Islet of Langerhans (tissue), 1 donor: ENCODE data around the gene BTLA.
"Not testable (repeated sequence)": the region's sequence is repeated elsewhere in the genome, so short reads cannot be mapped to it uniquely, and the experiment has no call there.

Experiments
- FAIRE-seq: peaks from one replicate; lab custom pipeline; 2011; peaks lifted over from hg19 to GRCh38; lab: Jason Lieb, UNC

Gene BTLA

DNA sequence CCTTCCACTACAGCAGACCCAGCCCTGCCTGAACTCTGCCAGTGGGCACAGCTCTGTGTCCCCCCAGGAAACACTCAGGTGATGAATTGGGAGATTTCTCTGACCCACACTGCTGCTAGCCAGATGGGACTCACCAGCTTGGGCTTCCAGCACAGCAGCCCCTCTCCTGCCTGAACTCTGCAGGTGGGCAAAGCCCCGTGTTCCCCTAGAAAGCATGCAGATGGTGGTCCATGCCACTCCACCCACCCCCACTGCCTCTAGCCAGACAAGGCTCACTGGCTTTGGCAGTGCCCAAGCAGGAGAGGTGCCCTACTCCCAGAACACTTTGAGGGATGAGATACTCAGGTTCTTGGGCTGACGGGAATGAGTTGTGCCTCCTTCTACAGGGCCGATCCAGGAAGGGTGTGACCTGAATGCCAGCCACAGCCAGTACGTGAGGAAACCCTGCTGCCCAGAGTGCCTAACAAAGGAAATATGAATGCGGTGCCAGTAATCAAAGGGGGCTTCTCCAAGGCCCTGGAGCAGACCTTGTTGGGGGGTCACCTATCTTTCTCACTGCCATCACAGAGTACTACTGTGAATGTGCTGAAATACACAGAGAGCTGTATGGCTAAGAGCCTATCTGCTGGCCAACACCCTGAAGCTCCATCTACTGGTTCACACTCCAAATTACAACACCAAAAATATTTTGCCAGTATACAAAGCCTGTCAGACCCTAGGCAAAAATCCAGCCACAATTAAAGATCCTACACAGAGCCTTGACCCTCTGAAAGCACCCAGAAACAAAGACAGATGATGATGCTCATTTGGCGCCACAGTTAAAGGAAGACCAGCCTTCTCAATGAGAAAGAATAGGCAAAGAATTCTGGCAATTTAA is 61.9 kb downstream of the BTLA start:
- FAIRE-seq, result no peak

DNA sequence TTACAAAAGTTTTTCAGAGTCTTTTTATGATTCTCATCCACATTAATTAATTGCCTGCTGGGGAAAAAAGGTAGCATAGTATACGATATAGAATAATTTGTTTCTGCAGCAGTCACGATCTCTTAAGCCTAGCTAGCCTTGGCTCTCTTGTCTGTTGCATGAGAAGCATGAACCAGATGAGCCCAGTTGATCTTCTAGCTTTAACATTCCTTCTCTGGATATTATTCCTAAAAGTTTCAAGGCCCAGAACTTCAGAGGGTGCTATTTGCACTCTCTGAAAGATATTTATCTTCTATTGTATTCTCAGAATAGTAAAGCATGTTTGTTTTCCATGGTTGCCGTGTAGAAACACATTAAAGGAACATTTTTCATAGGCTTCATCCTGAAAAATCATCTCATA is 69.3 kb downstream of the BTLA start:
- FAIRE-seq, result no peak

DNA sequence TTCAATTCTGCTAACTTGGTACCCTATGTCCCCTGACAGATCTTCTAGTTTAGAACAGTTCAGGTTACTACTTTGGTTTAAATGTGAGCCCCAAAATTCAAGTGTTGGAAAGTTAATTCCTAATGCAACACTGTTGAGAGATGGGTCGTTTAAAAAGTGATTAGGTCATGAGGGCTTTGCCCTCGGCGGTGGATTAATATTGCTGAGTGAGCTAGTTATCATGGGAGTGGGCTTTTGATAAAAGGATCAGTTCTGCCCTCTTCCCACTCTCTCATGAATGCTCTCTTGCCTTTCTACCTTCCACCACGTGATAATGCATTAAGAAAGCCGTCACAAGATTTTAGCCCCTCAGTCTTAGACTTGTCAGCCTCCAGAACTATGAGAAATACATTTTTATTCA is 72.1 kb downstream of the BTLA start:
- FAIRE-seq, result no peak

DNA sequence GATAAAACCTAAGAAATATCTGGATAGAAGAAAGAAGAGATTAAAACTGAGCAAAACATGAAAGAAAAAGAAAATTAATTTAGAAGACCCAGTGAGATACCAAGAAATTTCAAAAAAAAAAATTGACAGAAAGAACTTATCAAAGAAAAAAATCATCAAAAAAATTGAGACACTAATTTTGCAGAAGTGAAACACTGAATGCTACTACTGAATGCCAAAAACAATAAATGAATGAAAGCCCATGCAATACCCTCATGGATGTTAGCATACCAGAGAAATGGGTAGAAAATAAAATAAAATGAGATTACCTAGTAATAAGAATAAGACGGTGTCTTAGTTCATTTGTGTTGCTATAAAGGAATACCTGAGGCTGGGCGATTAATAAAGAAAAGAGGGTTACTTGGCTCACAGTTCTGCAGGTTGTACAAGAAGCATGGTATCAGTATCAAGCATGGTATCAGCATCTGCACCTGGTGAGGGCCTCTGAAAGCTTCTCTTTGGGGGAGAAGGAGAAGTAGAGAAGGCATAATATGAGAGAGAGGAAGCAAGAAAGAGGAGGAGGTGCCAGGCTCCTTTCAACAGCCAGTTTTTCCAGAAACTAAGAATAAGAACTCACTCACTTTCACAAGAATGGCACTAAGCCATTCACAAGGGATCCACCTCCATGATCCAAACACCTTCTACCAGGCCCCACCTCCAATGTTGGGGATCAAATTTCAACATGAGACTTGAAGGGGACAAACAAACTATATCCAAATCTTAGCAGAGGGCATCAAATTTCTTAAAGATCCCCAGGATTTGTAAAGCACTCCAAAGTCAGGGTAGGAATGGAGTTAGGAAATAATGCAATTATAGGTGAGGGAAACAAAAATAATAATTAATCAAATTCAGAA is 73.2 kb downstream of the BTLA start:
- no peak for FAIRE-seq

DNA sequence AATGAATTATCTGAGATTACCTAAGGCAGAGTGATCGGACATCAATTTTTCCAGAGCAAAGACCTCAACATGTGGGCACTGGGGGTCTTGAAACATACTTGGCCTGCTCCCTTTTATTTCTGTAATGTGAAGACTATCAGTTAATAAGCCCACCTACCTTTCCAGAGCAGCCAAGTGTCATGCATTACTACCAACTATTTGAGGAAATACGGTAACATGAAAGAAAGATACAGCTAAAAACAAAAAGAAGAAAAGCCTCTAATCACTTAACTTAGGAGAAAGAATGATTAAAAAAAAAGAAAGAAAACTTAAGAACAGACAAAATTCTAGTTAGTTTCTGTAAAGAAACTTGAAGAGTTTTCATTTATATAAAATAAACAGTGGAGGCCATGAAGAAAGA is 73.9 kb downstream of the BTLA start:
- no peak for FAIRE-seq

DNA sequence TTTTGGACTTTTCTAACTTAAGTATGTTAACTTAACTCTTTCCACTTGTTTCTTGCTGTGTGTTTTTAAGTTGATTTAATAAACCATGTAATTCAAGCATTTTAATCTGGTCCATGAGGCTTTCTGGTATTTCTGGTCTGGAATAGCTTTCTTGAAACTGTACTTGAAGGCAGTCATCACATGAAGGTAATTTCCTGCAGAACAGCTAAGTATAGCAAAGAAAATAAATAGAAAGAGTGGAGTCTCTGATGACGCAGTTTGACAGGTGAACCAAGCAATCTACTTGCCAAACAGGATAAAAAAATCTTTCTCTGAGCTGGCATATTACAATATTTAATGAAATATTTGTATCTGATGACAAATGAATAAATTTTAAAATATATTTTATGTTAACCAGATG is 74.9 kb downstream of the BTLA start:
- no peak for FAIRE-seq

DNA sequence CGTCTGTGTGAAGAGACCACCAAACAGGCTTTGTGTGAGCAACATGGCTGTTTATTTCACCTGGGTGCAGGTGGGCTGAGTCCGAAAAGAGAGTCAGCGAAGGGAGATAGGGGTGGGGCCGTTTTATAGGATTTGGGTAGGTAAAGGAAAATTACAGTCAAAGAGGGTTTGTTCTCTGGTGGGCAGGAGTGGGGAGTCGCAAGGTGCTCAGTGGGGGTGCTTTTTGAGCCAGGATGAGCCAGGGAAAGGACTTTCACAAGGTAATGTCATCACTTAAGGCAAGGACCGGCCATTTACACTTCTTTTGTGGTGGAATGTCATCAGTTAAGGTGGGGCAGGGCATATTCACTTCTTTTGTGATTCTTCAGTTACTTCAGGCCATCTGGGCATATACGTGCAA is 76.4 kb downstream of the BTLA start:
- FAIRE-seq, result not testable (repeated sequence)

DNA sequence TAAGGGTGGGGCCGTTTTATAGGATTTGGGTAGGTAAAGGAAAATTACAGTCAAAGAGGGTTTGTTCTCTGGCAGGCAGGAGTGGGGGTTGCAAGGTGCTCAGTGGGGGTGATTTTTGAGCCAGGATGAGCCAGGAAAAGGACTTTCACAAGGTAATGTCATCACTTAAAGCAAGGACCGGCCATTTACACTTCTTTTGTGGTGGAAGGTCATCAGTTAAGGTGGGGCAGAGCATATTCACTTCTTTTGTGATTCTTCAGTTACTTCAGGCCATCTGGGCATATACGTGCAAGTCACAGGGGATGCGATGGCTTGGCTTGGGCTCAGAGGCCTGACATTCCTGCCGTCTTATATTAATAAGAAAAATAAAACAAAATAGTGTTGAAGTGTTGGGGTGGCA is 80.7 kb downstream of the BTLA start:
- not testable (repeated sequence) for FAIRE-seq

DNA sequence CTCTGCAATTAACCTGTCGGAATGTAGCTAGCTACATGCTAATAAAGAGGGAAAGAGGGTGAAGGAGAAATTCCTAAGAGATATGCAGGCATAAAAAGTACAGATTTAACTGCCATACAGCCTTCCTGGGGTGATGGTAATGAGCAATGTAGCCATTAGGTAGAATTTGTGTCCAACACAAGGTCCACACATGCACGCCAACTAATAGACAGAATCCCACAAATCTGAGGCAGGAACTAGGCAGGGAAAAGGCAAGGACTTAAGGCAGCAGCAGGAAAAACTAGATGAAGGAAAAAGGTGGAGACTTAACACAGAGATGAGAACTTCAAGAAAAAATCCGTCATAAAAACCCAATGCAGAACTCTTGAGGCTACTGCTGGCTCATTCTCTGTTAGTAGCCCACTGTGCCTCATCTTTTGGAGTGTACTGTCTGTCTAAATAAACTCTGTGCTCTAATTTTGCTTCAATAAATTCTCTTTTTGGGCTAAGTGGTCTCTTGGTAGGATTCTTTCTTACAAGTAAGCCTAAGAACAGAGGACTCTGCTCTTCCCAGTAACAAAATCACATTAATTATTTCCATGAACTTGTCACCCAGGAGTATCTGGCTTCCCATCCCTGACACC is 81.5 kb downstream of the BTLA start:
- no peak for FAIRE-seq

DNA sequence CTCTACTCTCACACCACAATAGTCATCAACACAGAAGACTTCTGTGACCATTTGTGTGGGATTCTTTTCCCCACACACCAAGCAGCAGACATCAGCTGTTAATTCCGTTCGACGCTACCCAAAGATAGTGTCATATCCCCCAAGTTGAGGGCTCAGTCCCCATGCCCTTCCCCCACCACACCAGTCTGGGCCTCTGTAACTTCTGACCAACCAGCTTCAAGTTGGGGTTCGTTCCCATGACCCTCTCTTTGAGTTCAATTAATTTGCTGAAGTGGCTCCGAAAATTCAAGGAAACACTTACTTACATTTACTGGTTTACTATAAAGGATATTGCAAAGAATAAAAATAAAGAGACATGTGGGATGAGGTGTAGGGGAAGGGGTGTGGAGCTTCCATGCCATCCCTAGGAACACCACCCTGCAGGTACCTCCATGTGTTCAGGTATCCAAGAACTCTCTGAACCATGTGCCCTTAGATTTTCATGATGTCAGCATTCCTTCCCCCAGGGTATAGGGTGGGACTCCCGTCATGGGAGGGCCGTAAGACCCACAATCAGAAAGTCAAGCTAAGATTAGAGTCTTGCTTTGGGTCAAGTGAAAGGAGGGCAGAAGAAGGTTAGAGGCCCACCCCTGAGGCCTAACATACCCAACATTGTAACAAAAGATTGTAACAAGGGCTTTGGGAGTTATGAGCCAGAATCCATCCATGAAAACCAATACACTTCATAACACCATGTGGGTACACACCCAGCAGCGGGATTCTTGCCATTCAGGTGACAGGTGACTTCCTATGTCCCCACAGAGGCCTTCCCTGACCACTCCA is 82.7 kb downstream of the BTLA start:
- FAIRE-seq, result no peak

DNA sequence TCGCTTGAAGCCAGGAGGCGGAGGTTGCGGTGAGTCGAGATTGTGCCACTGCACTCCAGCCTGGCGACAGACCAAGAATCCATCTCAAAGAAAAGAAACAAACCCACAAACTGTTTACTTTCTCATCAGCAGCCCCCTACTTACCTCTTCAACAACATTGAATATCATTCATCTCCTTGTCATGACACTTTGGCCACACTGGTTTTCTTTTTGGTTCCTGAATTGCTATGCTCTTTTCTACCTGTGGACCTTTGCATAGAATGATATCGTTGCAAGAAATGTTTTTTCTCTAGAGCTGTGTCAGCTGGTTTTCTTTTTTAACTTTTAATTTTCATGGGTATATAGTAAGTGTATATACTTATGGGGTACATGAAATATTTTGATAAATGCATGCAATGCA is 83.9 kb downstream of the BTLA start:
- FAIRE-seq, result no peak
